SU-DHL-6 (cell line): Measurements from ENCODE around the gene CLIP4.

ENCODE experiments used
- H2AFZ ChIP-seq: fragments of 200-600 bp; sonication (generic); 2 replicates; pipeline ENCODE4 v1.6.1; 2014; ENCODE audit warnings: low read depth, mild to moderate bottlenecking, moderate library complexity, mixed read lengths, antibody characterized with exemption, low read length; ENCODE audit not compliant: severe bottlenecking
- H3F3A ChIP-seq: fragments of 200-600 bp; shearing (Covaris generic); 2 replicates; pipeline ENCODE4 v1.6.0; 2016; ENCODE audit warnings: antibody characterized with exemption, mild to moderate bottlenecking; ENCODE audit not compliant: insufficient read depth
- H3K27ac ChIP-seq: fragments of 200-600 bp; sonication (generic); 2 replicates; pipeline ENCODE4 v1.5.1; 2016; ENCODE audit warnings: low read depth, mild to moderate bottlenecking, low read length, moderate library complexity, mixed read lengths
- H3K27me3 ChIP-seq: fragments of 200-600 bp; sonication (generic), shearing (Covaris generic); 2 replicates; pipeline ENCODE4 v1.6.0; 2014; ENCODE audit warnings: mild to moderate bottlenecking, low read length
- H3K36me3 ChIP-seq: fragments of 200-600 bp; sonication (generic); 2 replicates; pipeline ENCODE4 v1.6.1; 2014; ENCODE audit warnings: mild to moderate bottlenecking, low read length, mixed read lengths
- H3K4me2 ChIP-seq: fragments of 300-600, 200-600 bp; shearing (Covaris generic), sonication (generic); 2 replicates; pipeline ENCODE4 v1.6.0; 2014; ENCODE audit warnings: low read length, low read depth, mild to moderate bottlenecking; ENCODE audit not compliant: poor library complexity, severe bottlenecking
- H3K4me3 ChIP-seq: fragments of 200-600 bp; sonication (generic); 2 replicates; pipeline ENCODE4 v1.5.1; 2014; ENCODE audit warnings: antibody characterized with exemption, low read length, mild to moderate bottlenecking, mixed read lengths; ENCODE audit not compliant: insufficient read depth, poor library complexity, severe bottlenecking
- H3K79me2 ChIP-seq: fragments of 200-600 bp; sonication (generic); 2 replicates; pipeline ENCODE4 v1.6.1; 2014; ENCODE audit warnings: mild to moderate bottlenecking, low read length, moderate library complexity; ENCODE audit not compliant: insufficient read depth
- H3K9ac ChIP-seq: fragments of 200-600 bp; sonication (generic); 2 replicates; pipeline ENCODE4 v1.7.0; 2014; ENCODE audit warnings: mild to moderate bottlenecking, low read length
- H3K9me2 ChIP-seq: fragments of 200-600 bp; sonication (generic); replicated peaks from 2 replicates; pipeline ENCODE4 v1.6.1; 2014; ENCODE audit warnings: low read length; ENCODE audit not compliant: insufficient read depth
- H3K9me3 ChIP-seq: fragments of 200-600 bp; sonication (generic); 2 replicates; pipeline ENCODE4 v1.6.1; 2014; ENCODE audit warnings: low read length, mixed read lengths; ENCODE audit not compliant: insufficient read depth
- H4K20me1 ChIP-seq: fragments of 200-600 bp; sonication (generic); 2 replicates; pipeline ENCODE4 v1.6.1; 2014; ENCODE audit warnings: low read depth, mild to moderate bottlenecking, antibody characterized with exemption, low read length, moderate library complexity, mixed read lengths
- CTCF ChIP-seq: fragments of 200-600 bp; sonication (generic); IDR thresholded peaks from one replicate; pipeline ENCODE4 v1.5.1; 2017; ENCODE audit warnings: antibody characterized with exemption, mild to moderate bottlenecking, low read length, moderate library complexity; ENCODE audit not compliant: insufficient read depth, poor library complexity, severe bottlenecking
- EZH2phosphoT487 ChIP-seq: fragments of 200-600 bp; sonication (generic), shearing (Covaris generic); conservative IDR thresholded peaks from 2 replicates; pipeline ENCODE4 v1.6.1; 2018; ENCODE audit warnings: mild to moderate bottlenecking, antibody characterized with exemption, low read length, moderate library complexity, mixed read lengths

The CLIP4 gene

DNA sequence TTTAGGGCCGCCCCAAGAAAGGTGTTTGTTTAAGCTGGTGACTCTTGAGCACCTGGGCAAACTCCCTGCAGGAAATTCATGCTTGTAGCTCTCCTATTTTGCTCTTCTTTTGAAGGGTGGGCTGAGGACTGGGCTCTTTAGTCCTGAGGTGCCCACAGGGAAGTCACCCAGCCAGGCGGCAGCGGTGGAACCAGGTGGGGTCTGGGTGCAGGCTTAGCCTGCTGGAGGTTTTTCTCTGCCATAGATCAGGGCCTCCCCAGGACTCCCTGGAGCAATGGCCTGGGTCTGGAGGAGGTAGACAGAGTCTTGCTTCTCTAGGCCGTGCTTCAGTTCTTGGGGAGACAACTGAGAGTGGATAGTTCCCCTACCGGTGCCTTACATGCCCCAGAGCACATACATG, 99.9 kb downstream of the CLIP4 start:
- Histone ChIP-seq H4K20me1 (no peaks in the 10 kb centered on the region), H3K4me3 (no peak overlapping the region), H3K9me2 (no peaks in the 10 kb centered on the region), H3K4me2 (no peak overlapping the region), H3K79me2 (no peaks in the 10 kb centered on the region), H3K9ac (no peak overlapping the region), H3K27ac (no peak overlapping the region), H2AFZ (no peak overlapping the region), H3F3A (no peaks in the 10 kb centered on the region), H3K27me3 (no peaks in the 10 kb centered on the region), H3K36me3 (no peaks in the 10 kb centered on the region), H3K9me3 (no peaks in the 10 kb centered on the region)
- TF ChIP-seq EZH2phosphoT487: no peak
- no peak for TF ChIP-seq CTCF

DNA sequence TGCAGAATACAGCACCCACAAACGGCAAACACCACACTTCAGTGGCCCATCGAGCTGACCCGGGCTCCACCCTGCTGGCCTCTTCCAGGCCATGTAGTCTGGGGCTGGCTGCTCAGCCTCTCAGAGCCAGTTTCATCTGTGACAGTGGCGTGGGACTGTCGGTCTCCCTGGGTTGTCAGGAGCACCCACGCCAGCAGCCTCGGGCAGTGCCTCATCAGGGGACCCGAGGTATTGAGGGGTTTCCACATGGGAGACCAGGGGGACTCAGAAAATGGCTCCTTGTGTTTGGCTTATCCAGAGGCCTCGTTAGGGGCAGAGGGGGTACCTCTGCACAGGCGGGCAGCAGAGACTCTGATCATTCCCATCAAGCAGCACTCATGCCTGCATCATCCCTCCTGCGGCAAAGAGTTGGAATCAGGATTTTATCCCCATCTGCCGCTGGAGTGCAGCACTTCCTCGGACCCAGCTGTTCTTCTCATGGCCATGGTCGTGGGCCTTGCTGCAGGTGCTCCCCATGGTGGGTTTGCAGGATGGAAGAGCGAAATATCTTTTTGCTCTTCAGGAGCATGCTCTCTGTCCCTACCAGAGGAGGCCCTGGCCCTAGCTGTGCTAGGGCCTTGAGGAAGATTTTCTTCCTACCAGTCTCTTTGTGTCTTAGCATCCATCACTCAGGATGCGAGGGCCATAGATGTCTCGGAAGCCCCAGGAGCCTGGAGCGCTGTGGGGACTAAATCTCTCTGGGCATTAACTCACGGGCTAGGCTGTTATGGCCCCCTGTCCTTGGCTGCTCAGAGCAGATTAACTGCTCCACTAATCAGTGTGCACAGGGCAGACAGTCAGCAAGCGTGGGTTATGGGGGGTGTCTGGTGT, 100.8 kb downstream of the CLIP4 start:
- Histone ChIP-seq H3K4me2 (no peak overlapping the region), H3K9ac (no peak overlapping the region), H3K27ac (no peak overlapping the region), H3K9me3 (no peaks in the 10 kb centered on the region), H3F3A (no peaks in the 10 kb centered on the region), H3K79me2 (no peaks in the 10 kb centered on the region), H2AFZ (no peak overlapping the region), H4K20me1 (no peaks in the 10 kb centered on the region), H3K9me2 (no peaks in the 10 kb centered on the region), H3K36me3 (no peaks in the 10 kb centered on the region), H3K4me3 (no peak overlapping the region), H3K27me3 (no peaks in the 10 kb centered on the region)
- TF ChIP-seq CTCF (no peak), EZH2phosphoT487 (no peak)

GRCh38 chr2:29216609-29216909, 101.3 kb downstream of the CLIP4 start:
- TF ChIP-seq CTCF (no peak), EZH2phosphoT487 (no peak)
- Histone ChIP-seq H3K27ac (no peak overlapping the region), H3K9me3 (no peaks in the 10 kb centered on the region), H4K20me1 (no peaks in the 10 kb centered on the region), H3K9ac (no peak overlapping the region), H2AFZ (no peak overlapping the region), H3K4me3 (no peak overlapping the region), H3K4me2 (no peak overlapping the region), H3K27me3 (no peaks in the 10 kb centered on the region), H3F3A (no peaks in the 10 kb centered on the region), H3K79me2 (no peaks in the 10 kb centered on the region), H3K9me2 (no peaks in the 10 kb centered on the region), H3K36me3 (no peaks in the 10 kb centered on the region)
